Activated CD4-positive, alpha-beta T cell treated with anti-CD3 and anti-CD28 coated beads for 24 hours (primary cell): ENCODE measurements around the gene CABCOCO1.
"Not testable (repeated sequence)": the region's sequence is repeated elsewhere in the genome, so short reads cannot be mapped to it uniquely, and the experiment has no call there.

Source experiments
- DNase-seq, 2 donors: peaks; one replicate each; pipeline ENCODE4 v3.0.0-alpha.2; 2020; ENCODE audit warnings: low read depth in 2 of 2

CABCOCO1 gene

GRCh38 chr10:61712105-61712504, 49.4 kb downstream of the CABCOCO1 start:
- DNase-seq = not testable (repeated sequence)

- DNase-seq = not testable (repeated sequence)
These were observed 56.7 kb downstream of the CABCOCO1 start for GRCh38 chr10:61719475-61719874.

GRCh38 chr10:61719906-61720305, 57.2 kb downstream of the CABCOCO1 start:
- DNase-seq = no peak

GRCh38 chr10:61721431-61721830, 58.7 kb downstream of the CABCOCO1 start:
- no peak for DNase-seq

GRCh38 chr10:61725221-61725620, 62.5 kb downstream of the CABCOCO1 start:
- not testable (repeated sequence) for DNase-seq

GRCh38 chr10:61729596-61729995, 66.9 kb downstream of the CABCOCO1 start:
- DNase-seq = no peak

GRCh38 chr10:61730671-61731070, 67.9 kb downstream of the CABCOCO1 start:
- DNase-seq = no peak

GRCh38 chr10:61731638-61732037, 68.9 kb downstream of the CABCOCO1 start:
- no peak for DNase-seq

GRCh38 chr10:61732629-61733278, 70.0 kb downstream of the CABCOCO1 start:
- DNase-seq = no peak

- peak in 1 of 2 donors; percentile 11 for DNase-seq
These were observed 70.7 kb downstream of the CABCOCO1 start for GRCh38 chr10:61733358-61733940.

GRCh38 chr10:61735882-61736281, 73.2 kb downstream of the CABCOCO1 start:
- no peak for DNase-seq

GRCh38 chr10:61737455-61737854, 74.7 kb downstream of the CABCOCO1 start:
- DNase-seq = not testable (repeated sequence)

- no peak for DNase-seq
These were observed 80.1 kb downstream of the CABCOCO1 start for GRCh38 chr10:61742812-61743211.

GRCh38 chr10:61744469-61744868, 81.7 kb downstream of the CABCOCO1 start:
- no peak for DNase-seq

- DNase-seq = no peak
These were observed 83.6 kb downstream of the CABCOCO1 start for GRCh38 chr10:61746377-61746776.

- no peak for DNase-seq
These were observed 84.6 kb downstream of the CABCOCO1 start for GRCh38 chr10:61747307-61747706.

GRCh38 chr10:61749291-61749690, 86.6 kb downstream of the CABCOCO1 start:
- no peak for DNase-seq

GRCh38 chr10:61750943-61751471, 88.3 kb downstream of the CABCOCO1 start:
- peak; percentile 64 to 66 for DNase-seq

GRCh38 chr10:61751599-61751998, 88.9 kb downstream of the CABCOCO1 start:
- no peak for DNase-seq

GRCh38 chr10:61752111-61753011, 89.6 kb downstream of the CABCOCO1 start:
- DNase-seq = no peak

- DNase-seq = no peak
These were observed 90.7 kb downstream of the CABCOCO1 start for GRCh38 chr10:61753453-61753852.
